Urinary bladder (tissue), 4 donors: ENCODE results near the gene DNAJC24. TPM values are rescaled to one million over a fixed set of nuclear protein-coding genes. Genes with fewer than 3 reads are reported as not detected.

Source experiments
- DNase-seq: peaks from one replicate; pipeline ENCODE4 v3.0.0-alpha.2; 2015; ENCODE audit errors: extremely low spot score
- H3K27ac ChIP-seq: one replicate; pipeline ENCODE4 v1.5.1; 2013; ENCODE audit warnings: low read depth, mild to moderate bottlenecking, moderate library complexity
- H3K36me3 ChIP-seq: one replicate; pipeline ENCODE4 v1.6.1; 2013; ENCODE audit warnings: mild to moderate bottlenecking, moderate library complexity; ENCODE audit not compliant: insufficient read depth
- H3K4me1 ChIP-seq: one replicate; pipeline ENCODE4 v1.6.1; 2013; ENCODE audit warnings: mild to moderate bottlenecking, moderate library complexity; ENCODE audit not compliant: insufficient read depth
- H3K4me3 ChIP-seq: one replicate; pipeline ENCODE4 v1.5.1; 2013; ENCODE audit warnings: low read depth, low read length
- WGBS: extraction: QIAGEN DNeasy Blood & Tissue Kit; methylation state at CpG from one replicate; pipeline ENCODE4 v1.1.7; 2013; 5-methylcytosine and 5-hydroxymethylcytosine counted together
- polyA plus RNA-seq: library from polyadenylated mRNA; stranded (reverse); fragments of 200-250 nt; gene quantifications from one replicate; pipeline ENCODE4 v1.2.3, GENCODE V29; 2013
- total RNA-seq: library from RNA; depleted of rRNA; stranded (reverse); fragments of >200 nt; gene quantifications from one replicate; pipeline ENCODE4 v1.2.3, GENCODE V29; 2014
- donor health status: healthy with polysubstance abuse.
- donor health status: healthy.

Gene DNAJC24
- total and polyA plus RNA-seq, 2 donors: 11.7 to 31.8 TPM

DNA sequence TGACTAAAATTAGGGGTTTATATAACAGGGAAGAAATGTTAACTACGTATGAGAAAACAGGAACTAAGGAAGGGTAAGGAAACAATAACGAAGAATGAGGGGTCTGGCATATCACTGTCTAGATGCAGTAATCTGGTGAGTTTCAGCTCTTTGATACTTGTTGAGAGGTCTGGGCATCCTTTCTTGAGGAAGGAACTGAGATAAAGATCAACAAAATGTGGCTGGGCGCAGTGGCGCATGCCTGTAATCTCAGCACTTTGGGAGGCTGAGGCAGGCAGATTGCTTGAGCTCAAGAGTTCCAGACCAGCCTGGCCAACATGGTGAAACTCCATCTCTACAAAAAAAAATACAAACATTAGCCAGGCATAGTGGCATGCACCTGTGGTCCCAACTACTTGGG lies 2.9 kb upstream of the DNAJC24 start:
- Histone ChIP-seq H3K27ac (no peak overlapping the region), H3K4me3 (no peak overlapping the region), H3K36me3 (no peaks in the 10 kb centered on the region), H3K4me1 (no peaks in the 10 kb centered on the region)
- no peak for DNase-seq
- WGBS: 72% methylated on average over 4 of the region's 4 CpGs

DNA sequence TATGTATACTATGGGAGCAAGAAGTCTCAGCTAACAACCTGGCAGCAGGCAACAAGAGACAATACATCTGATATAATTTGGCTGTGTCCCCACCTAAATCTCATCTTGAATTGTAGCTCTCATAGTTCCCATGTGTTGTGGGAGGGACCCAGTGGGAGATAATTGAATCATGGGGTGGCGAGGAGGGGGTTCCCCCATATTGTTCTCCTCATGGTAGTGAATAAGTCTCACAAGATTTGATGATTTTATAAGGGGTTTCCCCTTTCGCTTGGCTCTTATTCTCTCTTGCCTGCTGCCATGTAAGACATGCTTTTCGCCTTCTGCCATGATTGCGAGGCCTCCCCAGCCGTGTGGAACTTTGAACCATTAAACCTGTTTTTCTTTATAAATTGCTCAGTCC lies 6.2 kb downstream of the DNAJC24 start:
- peaks cover 2% of the 10 kb centered on the region for H3K36me3 ChIP-seq
- H3K27ac ChIP-seq: no peak overlapping the region
- WGBS: 97% methylated on average over 5 of the region's 5 CpGs
- H3K4me3 ChIP-seq: no peak overlapping the region
- DNase-seq: no peak
- H3K4me1 ChIP-seq: no peaks in the 10 kb centered on the region

DNA sequence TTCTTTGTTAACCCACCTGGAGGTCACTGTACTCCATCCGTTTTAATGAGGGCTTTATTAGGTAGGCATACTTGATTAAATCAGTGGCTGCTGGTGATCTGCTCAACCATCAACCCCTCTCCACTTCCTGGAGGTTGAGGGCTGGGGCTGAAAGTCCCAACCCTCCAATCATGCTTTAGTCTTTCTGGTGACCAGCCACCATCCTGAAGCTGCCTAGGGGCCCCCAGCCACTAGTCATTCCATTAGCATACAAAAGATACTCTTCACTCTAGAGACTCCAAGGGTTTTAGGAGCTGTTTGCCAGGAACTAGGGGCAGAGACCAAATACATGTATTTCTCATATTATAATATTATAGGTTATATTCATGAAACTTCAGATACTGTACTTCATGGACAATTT lies 13.5 kb downstream of the DNAJC24 start:
- Histone ChIP-seq H3K4me1 (no peaks in the 10 kb centered on the region), H3K27ac (no peak overlapping the region), H3K36me3 (peaks cover 2% of the 10 kb centered on the region), H3K4me3 (no peak overlapping the region)
- no peak for DNase-seq
- 72% methylated on average over 1 of the region's 1 CpG for WGBS

GRCh38 chr11:31387379-31387778 lies 17.7 kb downstream of the DNAJC24 start:
- peaks cover 2% of the 10 kb centered on the region for H3K36me3 ChIP-seq
- WGBS: 67% methylated on average over 2 of the region's 2 CpGs
- H3K27ac ChIP-seq: no peak overlapping the region
- no peak for DNase-seq
- no peaks in the 10 kb centered on the region for H3K4me1 ChIP-seq
- H3K4me3 ChIP-seq: no peak overlapping the region

DNA sequence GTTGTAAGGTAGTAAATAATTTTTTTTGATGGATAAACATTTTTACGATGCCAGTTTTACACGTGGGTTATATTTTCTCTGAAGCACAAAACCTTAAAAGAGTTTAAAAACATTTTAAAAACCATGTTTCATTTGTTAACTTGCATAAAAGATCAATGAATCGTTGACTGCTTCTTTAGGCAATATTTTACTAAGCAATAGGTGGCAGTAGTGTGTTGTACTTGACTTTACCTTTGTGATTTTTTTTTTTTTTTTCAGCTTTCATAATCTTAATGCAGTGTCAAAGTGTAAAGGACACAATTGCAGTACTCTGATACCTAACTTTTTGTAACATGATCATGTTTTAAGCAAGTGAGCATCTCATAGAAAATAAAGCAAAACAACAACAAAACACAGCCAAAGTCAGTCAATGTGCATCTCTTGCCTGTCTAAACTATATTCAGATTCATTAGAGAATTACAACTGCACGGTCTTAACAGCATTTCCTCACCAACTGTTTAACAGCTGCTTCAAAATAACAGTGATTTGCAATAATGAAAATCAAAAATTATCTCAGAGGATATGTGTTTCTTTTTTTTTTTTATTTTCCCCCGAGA lies 27.7 kb downstream of the DNAJC24 start:
- Histone ChIP-seq H3K4me3 (no peak overlapping the region), H3K36me3 (no peaks in the 10 kb centered on the region), H3K27ac (no peak overlapping the region), H3K4me1 (no peaks in the 10 kb centered on the region)
- WGBS: 55% methylated on average over 5 of the region's 5 CpGs
- no peak for DNase-seq

DNA sequence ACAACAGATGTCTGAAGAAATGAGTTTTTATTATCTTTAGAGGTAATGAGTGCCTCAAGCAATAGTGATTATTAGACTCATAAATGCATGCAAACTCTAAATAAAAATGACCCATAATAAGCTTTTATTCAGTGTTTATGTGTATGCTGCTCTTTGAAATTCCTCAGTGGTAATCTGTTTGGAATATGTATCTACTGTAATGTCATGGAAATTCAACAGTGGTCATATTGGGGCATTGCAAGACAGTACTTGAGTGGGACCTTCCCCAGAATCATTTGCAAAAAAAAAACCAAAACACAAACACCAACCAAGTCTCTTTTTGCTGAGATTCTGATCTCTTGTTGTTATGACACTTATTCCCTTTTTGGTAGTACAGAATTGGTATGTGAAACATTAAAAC lies 35.0 kb downstream of the DNAJC24 start:
- DNase-seq: no peak
- no peak overlapping the region for H3K27ac ChIP-seq
- H3K36me3 ChIP-seq: no peaks in the 10 kb centered on the region
- no peak overlapping the region for H3K4me3 ChIP-seq
- H3K4me1 ChIP-seq: no peaks in the 10 kb centered on the region

GRCh38 chr11:31408201-31408600 lies 38.5 kb downstream of the DNAJC24 start:
- WGBS: 95% methylated on average over 2 of the region's 2 CpGs
- no peak for DNase-seq

DNA sequence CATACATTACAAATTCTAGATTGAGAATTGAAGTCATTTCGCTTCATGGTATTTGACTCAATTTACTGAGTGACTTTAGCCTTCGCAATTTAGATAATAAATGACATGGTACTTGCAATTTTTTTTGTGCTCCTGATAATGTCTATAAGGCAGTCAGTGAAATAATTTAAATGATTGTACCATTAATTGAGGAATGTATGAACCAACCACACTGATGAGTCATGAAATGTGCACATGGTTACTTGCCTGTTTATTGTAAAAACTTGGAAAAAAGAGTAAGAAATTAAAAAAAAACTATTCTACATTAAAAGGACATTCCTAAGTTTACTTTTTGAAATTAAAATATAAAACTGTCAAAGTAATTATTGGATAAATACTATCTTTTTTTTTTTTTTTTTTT lies 43.3 kb downstream of the DNAJC24 start:
- H3K4me3 ChIP-seq: no peak overlapping the region
- H3K27ac ChIP-seq: no peak overlapping the region
- no peaks in the 10 kb centered on the region for H3K4me1 ChIP-seq
- 96% methylated on average over 2 of the region's 2 CpGs for WGBS
- DNase-seq: no peak
- H3K36me3 ChIP-seq: no peaks in the 10 kb centered on the region

More at GRCh38 chr11:31408201-31408600, 38.5 kb downstream of the DNAJC24 start:
- Histone ChIP-seq H3K4me3 (no peak overlapping the region), H3K36me3 (no peaks in the 10 kb centered on the region), H3K4me1 (no peaks in the 10 kb centered on the region), H3K27ac (no peak overlapping the region)

DNA sequence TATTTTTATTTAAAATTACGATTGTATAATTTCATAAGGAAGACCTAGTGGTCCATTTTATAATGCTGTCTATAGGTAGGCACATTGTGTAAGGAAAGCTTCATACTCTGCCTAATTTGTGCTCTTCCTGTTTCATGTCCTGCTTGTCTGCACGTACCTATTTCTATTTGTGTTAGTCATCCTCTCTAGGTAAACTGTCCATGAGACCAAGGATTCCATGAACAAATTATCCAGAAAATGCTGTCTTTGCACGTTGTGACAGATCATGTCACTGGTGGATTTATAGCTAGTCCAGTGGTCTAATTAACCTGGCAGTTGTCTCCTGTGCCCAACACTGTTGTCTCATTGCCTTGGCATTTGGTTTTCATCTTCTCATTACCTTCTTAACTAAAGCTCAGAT lies 44.7 kb downstream of the DNAJC24 start:
- DNase-seq: no peak
- H3K27ac ChIP-seq: no peak overlapping the region
- H3K4me3 ChIP-seq: no peak overlapping the region
- no peaks in the 10 kb centered on the region for H3K36me3 ChIP-seq
- 84% methylated on average over 3 of the region's 3 CpGs for WGBS
- H3K4me1 ChIP-seq: no peaks in the 10 kb centered on the region

DNA sequence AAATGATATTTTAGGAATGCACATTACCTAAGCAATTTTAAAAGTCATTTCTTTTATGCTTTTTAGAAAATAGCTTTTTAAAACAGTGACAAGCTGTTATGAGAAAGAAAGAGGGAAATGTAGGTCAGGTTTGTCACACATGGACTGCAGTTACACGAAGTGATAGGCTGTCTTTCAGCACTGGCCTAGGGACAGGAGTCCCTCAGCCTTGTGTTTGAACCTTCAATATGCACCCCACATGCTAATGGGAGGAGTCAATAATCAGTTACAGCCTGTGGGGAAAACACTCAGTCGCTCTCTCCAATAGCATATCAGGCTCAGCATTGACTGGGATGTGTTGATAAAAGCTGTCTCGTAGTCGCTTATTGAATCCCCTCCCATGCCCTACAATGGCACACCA lies 45.8 kb downstream of the DNAJC24 start:
- 86% methylated on average over 4 of the region's 4 CpGs for WGBS
- Histone ChIP-seq H3K4me3 (no peak overlapping the region), H3K4me1 (no peaks in the 10 kb centered on the region), H3K27ac (no peak overlapping the region), H3K36me3 (no peaks in the 10 kb centered on the region)
- DNase-seq: no peak

GRCh38 chr11:31417357-31417756 lies 47.7 kb downstream of the DNAJC24 start:
- WGBS: 94% methylated on average over 1 of the region's 1 CpG
- DNase-seq: no peak

GRCh38 chr11:31417816-31418215 lies 48.2 kb downstream of the DNAJC24 start:
- no peak for DNase-seq
- H3K4me3 ChIP-seq: no peak overlapping the region
- H3K4me1 ChIP-seq: no peaks in the 10 kb centered on the region
- 92% methylated on average over 2 of the region's 2 CpGs for WGBS
- H3K36me3 ChIP-seq: no peaks in the 10 kb centered on the region
- no peak overlapping the region for H3K27ac ChIP-seq

More at GRCh38 chr11:31417357-31417756, 47.7 kb downstream of the DNAJC24 start:
- Histone ChIP-seq H3K4me1 (no peaks in the 10 kb centered on the region), H3K36me3 (no peaks in the 10 kb centered on the region), H3K4me3 (no peak overlapping the region), H3K27ac (no peak overlapping the region)

DNA sequence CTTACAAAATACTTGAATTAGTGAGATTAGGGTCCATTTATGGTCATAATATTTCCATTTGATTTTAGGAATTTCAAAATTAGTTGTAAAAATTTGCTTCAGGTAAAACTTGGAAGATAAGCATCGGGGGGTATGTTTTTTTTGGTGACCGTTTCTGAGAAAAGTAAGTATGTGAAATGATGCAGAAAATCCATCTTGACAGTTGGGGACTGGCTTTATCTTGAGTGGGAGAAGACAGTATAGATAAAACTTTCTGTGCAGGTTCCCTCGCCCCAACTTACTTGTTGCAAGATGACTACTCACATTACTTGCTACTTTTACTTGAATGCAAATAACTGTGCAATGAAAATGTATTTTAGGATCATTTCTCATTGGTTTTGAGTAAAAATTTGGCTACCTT lies 49.5 kb downstream of the DNAJC24 start:
- DNase-seq: no peak
- Histone ChIP-seq H3K27ac (no peak overlapping the region), H3K36me3 (no peaks in the 10 kb centered on the region), H3K4me1 (no peaks in the 10 kb centered on the region), H3K4me3 (no peak overlapping the region)
- 59% methylated on average over 3 of the region's 3 CpGs for WGBS

DNA sequence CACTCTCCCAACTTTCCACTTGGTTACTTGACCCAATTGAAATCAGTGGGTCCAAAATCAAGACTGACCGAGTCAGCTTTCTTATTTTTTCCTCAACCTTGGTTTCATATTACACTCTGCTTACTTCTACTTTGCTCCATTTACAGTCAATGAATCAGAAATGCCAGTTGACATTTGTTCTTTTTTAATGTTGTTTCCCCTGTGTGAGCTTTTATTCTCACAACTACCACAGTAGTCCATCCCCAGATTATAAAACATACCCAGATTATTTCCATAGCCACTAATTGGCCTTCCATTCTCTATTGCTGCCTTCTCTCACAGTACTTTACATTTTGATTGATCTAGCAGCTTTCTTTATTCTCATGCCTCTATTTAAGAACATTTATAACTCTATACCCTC lies 50.0 kb downstream of the DNAJC24 start:
- Histone ChIP-seq H3K36me3 (no peaks in the 10 kb centered on the region), H3K4me3 (no peak overlapping the region), H3K4me1 (no peaks in the 10 kb centered on the region), H3K27ac (no peak overlapping the region)
- DNase-seq: no peak
- WGBS: 67% methylated on average over 1 of the region's 1 CpG

DNA sequence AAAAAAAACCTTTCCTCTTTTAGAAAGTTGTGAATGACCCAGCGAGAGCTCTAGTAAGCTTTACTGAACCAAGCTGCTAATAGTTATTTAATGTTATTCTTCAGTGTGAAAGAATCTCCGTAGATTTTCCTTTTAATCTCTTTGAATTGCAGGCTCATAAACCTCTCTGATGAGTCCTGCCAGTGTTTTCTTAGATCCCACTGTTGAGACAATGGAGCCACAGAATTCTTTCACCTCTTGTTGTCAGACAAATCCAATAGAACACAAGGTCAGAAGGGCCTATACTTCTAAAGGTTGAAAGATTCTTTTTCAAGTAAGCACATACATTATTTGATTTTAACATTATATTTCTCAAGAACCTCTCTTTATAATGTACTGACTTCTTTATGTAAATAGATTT lies 52.2 kb downstream of the DNAJC24 start:
- 65% methylated on average over 2 of the region's 2 CpGs for WGBS
- DNase-seq: no peak
- Histone ChIP-seq H3K4me1 (no peaks in the 10 kb centered on the region), H3K27ac (no peak overlapping the region), H3K36me3 (no peaks in the 10 kb centered on the region), H3K4me3 (no peak overlapping the region)
